ENCODE results near the gene SNRNP200.

DNA sequence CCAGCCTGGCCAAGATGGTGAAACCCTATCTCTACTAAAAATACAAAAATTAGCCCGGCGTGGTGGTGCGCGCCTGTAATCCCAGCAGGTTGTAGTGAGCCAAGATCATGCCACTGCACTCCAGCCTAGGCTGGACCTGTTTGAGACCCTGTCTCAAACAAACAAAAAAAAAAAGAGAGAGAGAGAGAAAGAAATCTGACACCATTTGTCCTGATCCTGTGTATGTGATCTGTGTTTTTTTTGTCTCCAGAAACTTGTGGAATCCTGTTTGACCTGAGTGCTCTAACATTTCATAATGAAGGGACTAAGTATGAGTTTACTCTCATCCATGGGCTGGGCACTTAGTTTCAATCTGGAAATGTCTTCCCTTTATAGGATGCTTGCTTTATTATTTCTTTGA is 13.4 kb upstream of the SNRNP200 start:
- TF ChIP-seq, protein P1, sequence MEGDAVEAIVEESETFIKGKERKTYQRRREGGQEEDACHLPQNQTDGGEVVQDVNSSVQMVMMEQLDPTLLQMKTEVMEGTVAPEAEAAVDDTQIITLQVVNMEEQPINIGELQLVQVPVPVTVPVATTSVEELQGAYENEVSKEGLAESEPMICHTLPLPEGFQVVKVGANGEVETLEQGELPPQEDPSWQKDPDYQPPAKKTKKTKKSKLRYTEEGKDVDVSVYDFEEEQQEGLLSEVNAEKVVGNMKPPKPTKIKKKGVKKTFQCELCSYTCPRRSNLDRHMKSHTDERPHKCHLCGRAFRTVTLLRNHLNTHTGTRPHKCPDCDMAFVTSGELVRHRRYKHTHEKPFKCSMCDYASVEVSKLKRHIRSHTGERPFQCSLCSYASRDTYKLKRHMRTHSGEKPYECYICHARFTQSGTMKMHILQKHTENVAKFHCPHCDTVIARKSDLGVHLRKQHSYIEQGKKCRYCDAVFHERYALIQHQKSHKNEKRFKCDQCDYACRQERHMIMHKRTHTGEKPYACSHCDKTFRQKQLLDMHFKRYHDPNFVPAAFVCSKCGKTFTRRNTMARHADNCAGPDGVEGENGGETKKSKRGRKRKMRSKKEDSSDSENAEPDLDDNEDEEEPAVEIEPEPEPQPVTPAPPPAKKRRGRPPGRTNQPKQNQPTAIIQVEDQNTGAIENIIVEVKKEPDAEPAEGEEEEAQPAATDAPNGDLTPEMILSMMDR (IDR thresholded peaks at IDR 0.05), result no peak
- no peak for TF ChIP-seq ZFX (IDR thresholded peaks at IDR 0.05; ENCODE audit: borderline replicate concordance)

All from 22Rv1 (cell line).